Measurements from ENCODE around the gene PALLD.

PALLD gene

GRCh38 chr4:168551211-168551610 lies 54.4 kb downstream of the PALLD start (continued):
- TF ChIP-seq ZNF148 (tag by site-specific recombination; IDR thresholded peaks at IDR 0.05; ENCODE audit: borderline replicate concordance) (no peak), PRDM6 (tag by site-specific recombination; IDR thresholded peaks at IDR 0.05) (no peak), ZNF221 (tag by site-specific recombination; IDR thresholded peaks at IDR 0.05; ENCODE audit: borderline replicate concordance) (no peak), ZNF585B (tag by site-specific recombination; IDR thresholded peaks at IDR 0.05) (no peak)

GRCh38 chr4:168551945-168552695 lies 55.3 kb downstream of the PALLD start:
- Histone ChIP-seq H3K4me1 (ENCODE audit: control insufficient read depth, insufficient read depth, low read length) (peaks cover 8% of the 10 kb centered on the region; the same call in 1 of the 2 replicates), H3K36me3 (ENCODE audit: control insufficient read depth in 2 of 2, insufficient read depth in 1 of 2, low read length in 2 of 2) (no peaks in the 10 kb centered on the region), H3K4me3 (ENCODE audit: low read depth, low read length) (no peak overlapping the region), H3K9me3 (ENCODE audit: control insufficient read depth, insufficient read depth, low read depth, low read length) (no peaks in the 10 kb centered on the region), H3K27ac (ENCODE audit: extremely low read depth, low read depth, low read length) (no peak overlapping the region)
- CTCF ChIA-PET = interaction anchor here (0.8 to 1.6 kb wide), 3 partner anchors 13 to 46 kb away, joined by 3 to 5 read pairs (median 4); no protein-coding TSS in a partner anchor
- POLR2A ChIA-PET = no interaction called here
- TF ChIP-seq ZNF580 (tag by site-specific recombination; IDR thresholded peaks at IDR 0.05) (peak; percentile 51; the same call in 1 of the 2 replicates), ZSCAN30 (tag by site-specific recombination; IDR thresholded peaks at IDR 0.05) (no peak), ZNF654 (tag by site-specific recombination; IDR thresholded peaks at IDR 0.05; ENCODE audit: low read depth) (0 out of 2 replicates have a peak, but pooled peaks have one; percentile 10)

- ChIA-PET POLR2A (no interaction called here), CTCF (no interaction called here)
- H3K4me1 ChIP-seq (ENCODE audit: control insufficient read depth, insufficient read depth, low read length) = peaks cover 8% of the 10 kb centered on the region; the same call in 1 of the 2 replicates
- H3K9me3 ChIP-seq (ENCODE audit: control insufficient read depth, insufficient read depth, low read depth, low read length) = no peaks in the 10 kb centered on the region
- no peaks in the 10 kb centered on the region for H3K36me3 ChIP-seq (ENCODE audit: control insufficient read depth in 2 of 2, insufficient read depth in 1 of 2, low read length in 2 of 2)
- no peak for TF ChIP-seq ZNF514 (tag by site-specific recombination; IDR thresholded peaks at IDR 0.05)
- peak; percentile 42; the same call in 1 of the 2 replicates for TF ChIP-seq PRDM1 (tag by site-specific recombination; IDR thresholded peaks at IDR 0.05)
- TF ChIP-seq SETDB1 (IDR thresholded peaks at IDR 0.05; ENCODE audit: insufficient read length, low read length) = no peak
- TF ChIP-seq ZNF677 (tag by site-specific recombination; IDR thresholded peaks at IDR 0.05) = no peak
- no peak for TF ChIP-seq ZNF530 (tag by site-specific recombination; IDR thresholded peaks at IDR 0.05; ENCODE audit: low read depth)
- no peak for TF ChIP-seq BCL11B (tag by site-specific recombination; IDR thresholded peaks at IDR 0.05; ENCODE audit: low read depth)
- no peak for TF ChIP-seq ZNF626 (tag by site-specific recombination; IDR thresholded peaks at IDR 0.05)
- no peak overlapping the region for H3K27ac ChIP-seq (ENCODE audit: extremely low read depth, low read depth, low read length)
- no peak overlapping the region for H3K4me3 ChIP-seq (ENCODE audit: low read depth, low read length)
Observed at GRCh38 chr4:168553714-168554370, 57.0 kb downstream of the PALLD start.

Data from HEK293 (cell line).